ENCODE measurements around the gene ROR2.
A peak's percentile ranks its signal among the peaks of the same experiment; 100 is the strongest.

The ROR2 gene

GRCh38 chr9:91837981-91838731 lies 111.9 kb downstream of the ROR2 start:
- TF ChIP-seq NFIC (IDR thresholded peaks at IDR 0.05) (peak; percentile 39; the same call in 1 of the 2 replicates), ZBTB7A (IDR thresholded peaks at IDR 0.05; ENCODE audit: low read depth) (no peak)

- no peak for TF ChIP-seq RAD21 (IDR thresholded peaks at IDR 0.05; ENCODE audit: low read depth)
- no peak for TF ChIP-seq EP300 (IDR thresholded peaks at IDR 0.05; ENCODE audit: borderline replicate concordance)
- no peak for TF ChIP-seq TEAD4 (IDR thresholded peaks at IDR 0.05)
- no peak for TF ChIP-seq TAF1 (IDR thresholded peaks at IDR 0.05; ENCODE audit: low read depth)
- TF ChIP-seq YY1 (IDR thresholded peaks at IDR 0.05; ENCODE audit: low read depth): no peak
- no peak for TF ChIP-seq TCF12 (IDR thresholded peaks at IDR 0.05; ENCODE audit: low read depth)
- no peak for TF ChIP-seq CREB1 (IDR thresholded peaks at IDR 0.05; ENCODE audit: low read depth)
Observed at GRCh38 chr9:91836515-91836914, 113.5 kb downstream of the ROR2 start.

GRCh38 chr9:91835632-91836031 lies 114.4 kb downstream of the ROR2 start:
- TF ChIP-seq CREB1 (IDR thresholded peaks at IDR 0.05; ENCODE audit: low read depth) (no peak), TCF12 (IDR thresholded peaks at IDR 0.05; ENCODE audit: low read depth) (no peak), CEBPB (IDR thresholded peaks at IDR 0.05) (no peak), REST (IDR thresholded peaks at IDR 0.05; ENCODE audit: low read depth) (no peak), FOXM1 (IDR thresholded peaks at IDR 0.05; ENCODE audit: borderline replicate concordance, low read depth) (no peak), EGR1 (IDR thresholded peaks at IDR 0.05) (no peak), NFIC (IDR thresholded peaks at IDR 0.05) (no peak), TAF1 (IDR thresholded peaks at IDR 0.05; ENCODE audit: low read depth) (no peak), USF1 (IDR thresholded peaks at IDR 0.05) (no peak)

GRCh38 chr9:91835216-91835615 lies 114.8 kb downstream of the ROR2 start:
- TF ChIP-seq EP300 (IDR thresholded peaks at IDR 0.05; ENCODE audit: borderline replicate concordance) (no peak), CREB1 (IDR thresholded peaks at IDR 0.05; ENCODE audit: low read depth) (no peak), FOXM1 (IDR thresholded peaks at IDR 0.05; ENCODE audit: borderline replicate concordance, low read depth) (no peak), REST (IDR thresholded peaks at IDR 0.05; ENCODE audit: low read depth) (no peak), TCF12 (IDR thresholded peaks at IDR 0.05; ENCODE audit: low read depth) (no peak), EGR1 (IDR thresholded peaks at IDR 0.05) (no peak), TEAD4 (IDR thresholded peaks at IDR 0.05) (no peak)

- TF ChIP-seq CEBPB (IDR thresholded peaks at IDR 0.05) (no peak), MAX (IDR thresholded peaks at IDR 0.05) (no peak), TAF1 (IDR thresholded peaks at IDR 0.05; ENCODE audit: low read depth) (no peak), USF1 (IDR thresholded peaks at IDR 0.05) (no peak), CREB1 (IDR thresholded peaks at IDR 0.05; ENCODE audit: low read depth) (no peak), FOXM1 (IDR thresholded peaks at IDR 0.05; ENCODE audit: borderline replicate concordance, low read depth) (no peak), TEAD4 (IDR thresholded peaks at IDR 0.05) (no peak), NFIC (IDR thresholded peaks at IDR 0.05) (no peak), YY1 (IDR thresholded peaks at IDR 0.05; ENCODE audit: low read depth) (no peak), TCF12 (IDR thresholded peaks at IDR 0.05; ENCODE audit: low read depth) (no peak), RAD21 (IDR thresholded peaks at IDR 0.05; ENCODE audit: low read depth) (no peak), ZBTB7A (IDR thresholded peaks at IDR 0.05; ENCODE audit: low read depth) (no peak), REST (IDR thresholded peaks at IDR 0.05; ENCODE audit: low read depth) (no peak), EGR1 (IDR thresholded peaks at IDR 0.05) (no peak), EP300 (IDR thresholded peaks at IDR 0.05; ENCODE audit: borderline replicate concordance) (no peak)
Observed at GRCh38 chr9:91834740-91835139, 115.3 kb downstream of the ROR2 start.

Data from Ishikawa (cell line).